Endothelial cell of umbilical vein (primary cell): Measurements from ENCODE around the gene ANO6. TPM values are rescaled to one million over a fixed set of nuclear protein-coding genes. Genes with fewer than 3 reads are reported as not detected.

Experiments used
- BruUV-seq: library from RNA; stranded (reverse); fragments of 400-500 nt; replicated peaks from 2 replicates; lab custom pipeline; 2021; lab: Mats Ljungman, UMichigan
- CTCF ChIA-PET: fragments of 300-600, 350-600 bp; sonication (Branson Sonifier 250); formaldehyde crosslinking; loops from one replicate; lab custom pipeline; 2021; ENCODE audit warnings: antibody characterized with exemption, inconsistent platforms; lab: Charles Lee
- POLR2A ChIA-PET: fragments of 300-600, 350-600 bp; sonication (Branson Sonifier 250); formaldehyde crosslinking; loops from one replicate; lab custom pipeline; 2021; ENCODE audit warnings: antibody characterized with exemption, inconsistent platforms; lab: Charles Lee
- DNase-seq: peaks from one replicate; pipeline ENCODE4 v3.0.0-alpha.2; 2011; ENCODE audit warnings: low read depth, low spot score
- FAIRE-seq: peaks from 2 replicates; lab custom pipeline; 2011; peaks lifted over from hg19 to GRCh38; lab: Jason Lieb, UNC
- H2AFZ ChIP-seq: 2 replicates; pipeline ENCODE4 v1.6.0; 2012; ENCODE audit warnings: low read depth, low read length, control low read depth, inconsistent platforms
- H3K27ac ChIP-seq: 2 replicates; pipeline ENCODE4 v1.5.1; 2011; ENCODE audit warnings: low read depth, mild to moderate bottlenecking, control low read depth, low read length, moderate library complexity; ENCODE audit not compliant: insufficient read depth
- H3K27me3 ChIP-seq, 2 experiments: 2 replicates each; pipeline versions ENCODE4 v1.6.0 to v1.6.1; 2011; ENCODE audit warnings: low read length in 2 of 2, mixed read lengths in 1 of 2; ENCODE audit not compliant: control insufficient read depth in 2 of 2, insufficient read depth in 2 of 2
- H3K36me3 ChIP-seq, 2 experiments: 2 replicates in 1 of 2; 3 replicates in 1 of 2; pipeline ENCODE4 v1.5.1; 2011; ENCODE audit warnings: low read length in 2 of 2, mild to moderate bottlenecking in 1 of 2, moderate library complexity in 1 of 2; ENCODE audit not compliant: control insufficient read depth in 2 of 2, insufficient read depth in 2 of 2; ENCODE audit errors: extremely low read depth in 1 of 2
- H3K4me1 ChIP-seq: 3 replicates; pipeline ENCODE4 v1.5.1; 2011; ENCODE audit warnings: mild to moderate bottlenecking, low read length; ENCODE audit not compliant: control insufficient read depth, insufficient read depth; ENCODE audit errors: extremely low read depth
- H3K4me2 ChIP-seq: 2 replicates; pipeline ENCODE4 v1.6.1; 2011; ENCODE audit warnings: low read length, control low read depth, mixed read lengths; ENCODE audit not compliant: insufficient read depth
- H3K4me3 ChIP-seq, 3 experiments: fragments of 200-600 bp in 1 of 3; sonication (generic), shearing (Covaris generic) in 1 of 3; replicated peaks in 1 of 3; 2 replicates each; pipeline ENCODE4 v1.5.1; 2011 to 2016; ENCODE audit warnings: control low read depth in 3 of 3, low read length in 3 of 3, mild to moderate bottlenecking in 2 of 3, inconsistent platforms in 1 of 3, low read depth in 1 of 3, moderate library complexity in 1 of 3; ENCODE audit not compliant: insufficient read depth in 1 of 3
- H3K79me2 ChIP-seq: 2 replicates; pipeline ENCODE4 v1.6.0; 2012; ENCODE audit warnings: low read length, inconsistent platforms; ENCODE audit not compliant: control insufficient read depth, insufficient read depth
- H3K9ac ChIP-seq: replicated peaks from 2 replicates; pipeline ENCODE3; 2011; ENCODE audit warnings: low read length, control low read depth; ENCODE audit not compliant: insufficient read depth; ENCODE audit errors: extremely low read depth
- H3K9me1 ChIP-seq: replicated peaks from 3 replicates; pipeline ENCODE4 v1.6.0; 2011; ENCODE audit warnings: mild to moderate bottlenecking, low read length; ENCODE audit not compliant: control insufficient read depth, insufficient read depth; ENCODE audit errors: extremely low read depth
- H3K9me3 ChIP-seq: replicated peaks from 2 replicates; pipeline ENCODE4 v1.5.1; 2012; ENCODE audit warnings: low read length, inconsistent platforms; ENCODE audit not compliant: control insufficient read depth, insufficient read depth
- H4K20me1 ChIP-seq: replicated peaks from 2 replicates; pipeline ENCODE3; 2011; ENCODE audit warnings: mild to moderate bottlenecking, low read length; ENCODE audit not compliant: control insufficient read depth, insufficient read depth; ENCODE audit errors: extremely low read depth
- EZH2 ChIP-seq: IDR thresholded peaks from 2 replicates; pipeline ENCODE4 v1.6.1; 2012; ENCODE audit warnings: borderline replicate concordance, low read depth, mild to moderate bottlenecking, moderate library complexity, low read length, inconsistent platforms; ENCODE audit not compliant: severe bottlenecking
- FOS ChIP-seq: IDR thresholded peaks from 2 replicates; pipeline ENCODE4 v1.6.1; 2011; ENCODE audit warnings: mild to moderate bottlenecking, low read length, moderate library complexity, borderline replicate concordance; ENCODE audit not compliant: insufficient read depth
- GATA2 ChIP-seq: IDR thresholded peaks from 2 replicates; pipeline ENCODE4 v1.7.0; 2011; ENCODE audit warnings: low read depth, mild to moderate bottlenecking, moderate library complexity, mixed read lengths, low read length; ENCODE audit not compliant: insufficient read length, insufficient read depth
- JUN ChIP-seq: IDR thresholded peaks from 2 replicates; pipeline ENCODE4 v1.6.1; 2011; ENCODE audit warnings: borderline replicate concordance, low read depth; ENCODE audit not compliant: insufficient read length, insufficient read depth
- MAX ChIP-seq: IDR thresholded peaks from 2 replicates; pipeline ENCODE4 v1.6.1; 2011; ENCODE audit not compliant: insufficient read depth, insufficient read length
- MYC ChIP-seq: IDR thresholded peaks from one replicate; pipeline ENCODE4 v1.6.1; 2011; ENCODE audit warnings: mild to moderate bottlenecking, low read depth, low read length
- POLR2AphosphoS5 ChIP-seq: IDR thresholded peaks from 2 replicates; pipeline ENCODE4 v1.6.1; 2012; ENCODE audit warnings: low read depth, mild to moderate bottlenecking, control low read depth, low read length, moderate library complexity; ENCODE audit not compliant: insufficient read depth
- dilution Hi-C: fragments of 300-500 bp; cut with MboI; formaldehyde crosslinking; loops from one replicate; pipeline ENCODE4 v1.15.0; 2019; ENCODE audit warnings: low sequenced_read_pairs; ENCODE audit not compliant: extremely low pct_ligation_motif_present
- intact Hi-C: fragments of 100-400 bp; cut with micrococcal nuclease; formaldehyde crosslinking; loops from one replicate; pipeline ENCODE4 v1.10.0; 2022
- polyA plus RNA-seq, 4 experiments: library from polyadenylated mRNA; depleted of rRNA in 3 of 4; stranded (reverse) in 3 of 4; unstranded in 1 of 4; fragments of >200 nt; gene quantifications; 2 replicates each; pipeline versions ENCODE4 v1.2.1 to v1.2.3, GENCODE V29; 2011 to 2012; ENCODE audit warnings: missing spikeins in 1 of 4
- total RNA-seq: library from RNA; stranded (reverse); gene quantifications from 2 replicates; pipeline ENCODE4 v1.2.3, GENCODE V29; 2021

The ANO6 gene
- total and polyA plus RNA-seq, 2 donors (not counting 3 experiments of a cell fraction or from before 2014, with no cell fraction given): 21.3 to 67.6 TPM

- Histone ChIP-seq H3K27ac (no peak overlapping the region), H3K79me2 (peaks cover 12% of the 10 kb centered on the region), H4K20me1 (no peaks in the 10 kb centered on the region), H3K9ac (no peak overlapping the region), H3K4me2 (no peak overlapping the region), H3K9me3 (no peaks in the 10 kb centered on the region), H3K27me3 (no peaks in the 10 kb centered on the region), H3K36me3 (no peaks in the 10 kb centered on the region), H3K4me1 (peaks cover 2% of the 10 kb centered on the region), H3K4me3 (no peak overlapping the region), H3K9me1 (no peaks in the 10 kb centered on the region), H2AFZ (no peak overlapping the region)
- dilution Hi-C loops: no loop called here
- BruUV-seq: no TSS peak
- ChIA-PET POLR2A (no interaction called here), CTCF (interaction anchor here (1.5 to 2.9 kb wide), 2 partner anchors 10 to 21 kb away, joined by 4 to 9 read pairs; no protein-coding TSS in a partner anchor)
- TF ChIP-seq POLR2AphosphoS5 (no peak), GATA2 (no peak)
- FAIRE-seq: no peak
- intact Hi-C loops: no loop called here
- no peak for DNase-seq
Measured at GRCh38 chr12:45289245-45290215, 73.6 kb downstream of the ANO6 start.

DNA sequence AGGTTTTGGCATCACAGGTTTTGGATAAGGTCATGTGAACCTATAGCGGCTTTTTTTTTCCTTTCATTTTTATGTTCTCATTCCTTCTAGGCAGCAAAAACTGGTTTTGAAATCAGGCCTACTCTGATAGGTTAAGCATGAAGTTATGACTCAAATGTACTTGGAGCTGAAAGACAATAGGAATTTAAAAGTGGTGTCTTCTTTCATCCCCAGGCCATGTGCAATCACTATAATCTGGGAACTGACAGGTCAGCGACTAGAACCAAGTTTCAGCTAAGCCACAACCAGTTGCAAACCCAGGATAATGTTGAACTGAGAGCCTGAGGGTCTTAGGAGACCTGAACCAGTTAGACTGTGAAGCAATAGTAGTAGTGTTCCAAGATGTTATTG lies 74.3 kb downstream of the ANO6 start:
- TF ChIP-seq GATA2 (no peak), FOS (peak; percentile 5), JUN (no peak), MAX (no peak), EZH2 (no peak), MYC (no peak)
- ChIA-PET CTCF (interaction anchor here (1.5 kb wide), 1 partner anchor 9 kb away, joined by 4 read pairs; no protein-coding TSS in a partner anchor), POLR2A (no interaction called here)
- Histone ChIP-seq H3K27ac (no peak overlapping the region), H3K27me3 (no peaks in the 10 kb centered on the region), H3K9me3 (no peaks in the 10 kb centered on the region), H3K4me2 (no peak overlapping the region), H3K79me2 (peaks cover 12% of the 10 kb centered on the region), H3K4me1 (no peaks in the 10 kb centered on the region), H2AFZ (no peak overlapping the region), H3K4me3 (no peak overlapping the region), H4K20me1 (no peaks in the 10 kb centered on the region), H3K9me1 (no peaks in the 10 kb centered on the region), H3K36me3 (no peaks in the 10 kb centered on the region), H3K9ac (no peak overlapping the region)
- intact Hi-C loops (no loop called here), dilution Hi-C loops (no loop called here)
- DNase-seq (no peak), FAIRE-seq (no peak)
- no TSS peak for BruUV-seq
